K562 (cell line): ENCODE measurements around the gene SPATA24. TPM values are rescaled to one million over a fixed set of nuclear protein-coding genes. Genes with fewer than 3 reads are reported as not detected.
A peak's percentile ranks its signal among the peaks of the same experiment; 100 is the strongest.

Source experiments
- ATAC-seq: fragments of 200-7000 bp; cut with Tn5 transposase; 3 replicates; pipeline ENCODE4 v1.9.1; 2020; ENCODE audit warnings: moderate library complexity
- BruUV-seq: library from RNA; stranded (reverse); fragments of 400-500 nt; replicated peaks from 2 replicates; lab custom pipeline; 2021; lab: Mats Ljungman, UMichigan
- CTCF ChIA-PET: fragments of 300-600 bp; formaldehyde crosslinking; extraction: SDS; loops from one replicate; lab custom pipeline; 2021; ENCODE audit warnings: low intra/inter-chr PET ratio; lab: Yijun Ruan, JAX
- POLR2A ChIA-PET: fragments of 300-600, 350-650 bp; sonication (Branson Sonifier 250); formaldehyde crosslinking; extraction: SDS; loops from one replicate; lab custom pipeline; 2021; ENCODE audit warnings: antibody characterized with exemption, inconsistent platforms; lab: Yijun Ruan, JAX
- DNase-seq, 4 experiments: peaks; one replicate each; pipeline versions ENCODE4 v3.0.0 to v3.0.0-alpha.2; 2011 to 2018; ENCODE audit warnings: low spot score in 3 of 4, mixed read lengths in 3 of 4; ENCODE audit errors: extremely low read depth in 1 of 4
- FAIRE-seq: peaks from 2 replicates; lab custom pipeline; 2011; peaks lifted over from hg19 to GRCh38; lab: Jason Lieb, UNC
- H2AFZ ChIP-seq: 2 replicates; pipeline ENCODE4 v1.6.0; 2011; ENCODE audit warnings: low read depth, low read length, control low read depth, inconsistent platforms
- H3K27ac ChIP-seq: fragments of 200-600 bp; 3 replicates; pipeline ENCODE4 v1.8.0; 2011; ENCODE audit warnings: low read depth, mild to moderate bottlenecking, control low read depth, inconsistent platforms, low read length, moderate library complexity, mixed read lengths; ENCODE audit errors: extremely low read depth
- H3K27me3 ChIP-seq, 2 experiments: fragments of 300-600 bp in 1 of 2; 2 replicates in 1 of 2; 3 replicates in 1 of 2; pipeline versions ENCODE4 v1.6.0 to v1.8.0; 2011; ENCODE audit warnings: inconsistent platforms in 2 of 2, low read length in 2 of 2, mild to moderate bottlenecking in 1 of 2, mixed read lengths in 1 of 2, moderate library complexity in 1 of 2; ENCODE audit not compliant: control insufficient read depth in 2 of 2, insufficient read depth in 2 of 2
- H3K36me3 ChIP-seq: fragments of 300-600 bp; 3 replicates; pipeline ENCODE4 v1.8.0; 2011; ENCODE audit warnings: mild to moderate bottlenecking, low read length, inconsistent platforms; ENCODE audit not compliant: control insufficient read depth, insufficient read depth
- H3K4me1 ChIP-seq, 2 experiments: fragments of 200-600 bp in 1 of 2; replicated peaks in 1 of 2; 2 replicates in 1 of 2; 3 replicates in 1 of 2; pipeline versions ENCODE4 v1.5.1 to v1.8.0; 2011; ENCODE audit warnings: inconsistent platforms in 2 of 2, low read length in 2 of 2, mild to moderate bottlenecking in 1 of 2, mixed read lengths in 1 of 2, moderate library complexity in 1 of 2; ENCODE audit not compliant: control insufficient read depth in 2 of 2, insufficient read depth in 2 of 2
- H3K4me2 ChIP-seq: 2 replicates; pipeline ENCODE4 v1.6.1; 2011; ENCODE audit warnings: low read length, control low read depth, inconsistent platforms, mixed read lengths; ENCODE audit not compliant: insufficient read depth
- H3K4me3 ChIP-seq: fragments of 200-600 bp; sonication (generic), shearing (Covaris generic); 2 replicates; pipeline ENCODE4 v1.5.1; 2016; ENCODE audit warnings: control low read depth, inconsistent platforms
- H3K79me2 ChIP-seq: fragments of 200-600 bp; 3 replicates; pipeline ENCODE4 v1.8.0; 2011; ENCODE audit warnings: low read length, inconsistent platforms; ENCODE audit not compliant: control insufficient read depth, insufficient read depth
- H3K9ac ChIP-seq, 2 experiments: 2 replicates each; pipeline versions ENCODE4 v1.6.0 to v1.6.1; 2011; ENCODE audit warnings: low read depth in 2 of 2, low read length in 2 of 2, control low read depth in 1 of 2, inconsistent platforms in 1 of 2, mild to moderate bottlenecking in 1 of 2, mixed read lengths in 1 of 2; ENCODE audit not compliant: insufficient read depth in 1 of 2
- H3K9me1 ChIP-seq: one replicate; pipeline ENCODE4 v1.6.0; 2011; ENCODE audit warnings: inconsistent platforms, mild to moderate bottlenecking, low read length, moderate library complexity; ENCODE audit not compliant: control insufficient read depth, insufficient read depth
- H3K9me3 ChIP-seq: replicated peaks from 2 replicates; pipeline ENCODE4 v1.5.1; 2011; ENCODE audit warnings: low read depth, low read length, inconsistent platforms; ENCODE audit not compliant: control insufficient read depth, insufficient read depth
- H4K20me1 ChIP-seq: replicated peaks from 2 replicates; pipeline ENCODE4 v1.6.1; 2011; ENCODE audit warnings: low read length, inconsistent platforms, mixed read lengths; ENCODE audit not compliant: control insufficient read depth, insufficient read depth
- NRF1 ChIP-seq, 2 experiments: fragments of 450-650 bp; IDR thresholded peaks in 1 of 2; conservative IDR thresholded peaks in 1 of 2; 2 replicates each; pipeline ENCODE4 v1.6.1; 2014; ENCODE audit warnings: mild to moderate bottlenecking in 2 of 2
- POLR3A ChIP-seq: IDR thresholded peaks from 2 replicates; pipeline ENCODE4 v1.6.1; 2011; ENCODE audit warnings: borderline replicate concordance, mild to moderate bottlenecking, moderate library complexity; ENCODE audit not compliant: insufficient read length, insufficient read depth; ENCODE audit errors: extremely low read depth
- THRB ChIP-seq: fragments of 450-650 bp; formaldehyde crosslinking; conservative IDR thresholded peaks from 2 replicates; pipeline ENCODE4 v1.4.0; 2022; ENCODE audit warnings: mild to moderate bottlenecking, missing genetic modification characterization
- ZNF140 ChIP-seq: fragments of 250-450 bp; sonication (Bioruptor Pico); IDR thresholded peaks from 2 replicates; pipeline ENCODE4 v1.8.0; 2021; ENCODE audit warnings: moderate library complexity, mild to moderate bottlenecking, inconsistent platforms
- WGBS: fragments of 100-300 bp; shearing (Covaris generic); methylation state at CpG from one replicate; pipeline ENCODE4 v1.1.6; 2016; ENCODE audit warnings: low coverage, mixed read lengths; ENCODE audit not compliant: insufficient coverage; ENCODE audit errors: missing lambda C conversion rate; 5-methylcytosine and 5-hydroxymethylcytosine counted together
- in situ Hi-C: fragments of 300-500 bp; cut with MboI; formaldehyde crosslinking; loops from 4 replicates; pipeline ENCODE4 v1.15.0; 2018; ENCODE audit warnings: inconsistent platforms, mixed read lengths
- intact Hi-C: fragments of 100-400 bp; cut with micrococcal nuclease; formaldehyde crosslinking; loops from 2 replicates; pipeline ENCODE4 v1.14.2; 2022
- polyA plus RNA-seq, 8 experiments: library from polyadenylated mRNA; depleted of rRNA in 4 of 8; stranded (reverse) in 5 of 8; unstranded in 3 of 8; fragments of >200 nt; fragmentation: Nextera tagmentation in 2 of 8; fragmentation: Illumina TruSeq in 1 of 8; extraction: Ambion mirVana in 2 of 8; extraction: Trizol in 1 of 8; gene quantifications; 2 replicates each; pipeline versions ENCODE4 v1.2.1 to v1.2.3, GENCODE V29; 2011 to 2014; ENCODE audit warnings: inconsistent platforms in 1 of 8, missing spikeins in 1 of 8
- total RNA-seq, 7 experiments: library from RNA; depleted of rRNA in 6 of 7; stranded (reverse); fragments of >200 nt in 6 of 7; fragmentation: Illumina TruSeq in 2 of 7; extraction: Trizol in 2 of 7; gene quantifications; 2 replicates each; pipeline versions ENCODE4 v1.2.1 to v1.2.3, GENCODE V29; 2011 to 2021; ENCODE audit warnings: low replicate concordance in 1 of 7

Gene SPATA24
- total and polyA plus RNA-seq, 9 of the 15 experiments (the other 6 are each of a cell fraction or from before 2014, with no cell fraction given) = 4.1 to 12.6 (median 8.0) TPM

DNA sequence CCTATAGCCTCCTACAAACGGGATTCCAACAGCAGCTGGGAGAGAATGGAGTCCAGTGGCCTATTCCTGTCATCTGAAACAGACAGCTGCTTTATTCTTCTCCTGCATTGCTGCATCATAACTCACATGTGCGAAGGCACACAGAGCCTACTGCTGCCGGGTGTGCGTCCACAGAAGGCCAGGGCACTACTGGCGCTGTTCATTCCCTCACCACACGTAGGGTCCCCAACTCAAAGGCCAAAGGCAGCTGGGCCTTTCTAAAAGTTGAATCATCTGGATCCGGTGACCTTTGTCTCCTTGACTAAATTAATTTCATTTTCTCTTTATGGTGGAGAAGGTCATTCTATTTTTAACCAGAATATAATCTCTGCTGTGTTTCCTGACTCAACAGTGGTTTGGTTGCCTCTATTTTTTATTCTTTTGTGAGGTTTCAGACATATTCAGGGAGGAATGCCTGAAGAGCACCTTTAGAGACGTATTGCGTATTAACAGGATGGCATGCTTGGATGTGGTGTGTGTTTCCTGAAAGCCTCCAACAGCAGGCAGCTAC lies 10.8 kb upstream of the SPATA24 start:
- Histone ChIP-seq H3K36me3 (no peaks in the 10 kb centered on the region), H3K4me1 (peaks cover 4 to 13% of the 10 kb centered on the region in 2 experiments), H3K9me3 (no peaks in the 10 kb centered on the region), H3K27me3 (no peaks in the 10 kb centered on the region), H3K4me3 (no peak overlapping the region), H3K79me2 (no peaks in the 10 kb centered on the region), H2AFZ (no peak overlapping the region), H3K9ac (no peak overlapping the region), H3K4me2 (no peak overlapping the region), H4K20me1 (no peaks in the 10 kb centered on the region), H3K27ac (no peak overlapping the region), H3K9me1 (no peaks in the 10 kb centered on the region)
- ATAC-seq = no peak
- POLR2A ChIA-PET = interaction anchor here (0.6 to 1.4 kb wide), 4 partner anchors 9 to 239 kb away, joined by 3 to 5 read pairs (median 4); partner anchors contain the start of gene SPATA24
- intact Hi-C loops = loop anchor here (5.0 kb wide), 1 partner anchor 127 kb away; no protein-coding TSS in a partner anchor
- DNase-seq = no peak
- CTCF ChIA-PET = no interaction called here
- in situ Hi-C loops = loop anchor here (10.0 kb wide), 1 partner anchor 350 kb away; no protein-coding TSS in a partner anchor
- FAIRE-seq = no peak
- no TSS peak for BruUV-seq
- 77% methylated on average over 9 of the region's 9 CpGs for WGBS
- TF ChIP-seq ZNF140 (CRISPR knock-in tag) (no peak), NRF1 (conservative IDR thresholded peaks at IDR 0.05 in 1 of 2, IDR thresholded peaks at IDR 0.05 in 1 of 2) (0 out of 4 replicates have a peak, but pooled peaks of 1 of the 2 experiments have one; percentile 13), POLR3A (no peak), THRB (CRISPR knock-in tag) (no peak)
